ENCODE data around the gene DMKN. TPM values are rescaled to one million over a fixed set of nuclear protein-coding genes. Genes with fewer than 3 reads are reported as not detected.
"Not testable (repeated sequence)": the region's sequence is repeated elsewhere in the genome, so short reads cannot be mapped to it uniquely, and the experiment has no call there.

Gene DMKN
- total and polyA plus RNA-seq, 3 donors from 2014 or later = 5.8 to 24.0 (median 7.9) TPM

DNA sequence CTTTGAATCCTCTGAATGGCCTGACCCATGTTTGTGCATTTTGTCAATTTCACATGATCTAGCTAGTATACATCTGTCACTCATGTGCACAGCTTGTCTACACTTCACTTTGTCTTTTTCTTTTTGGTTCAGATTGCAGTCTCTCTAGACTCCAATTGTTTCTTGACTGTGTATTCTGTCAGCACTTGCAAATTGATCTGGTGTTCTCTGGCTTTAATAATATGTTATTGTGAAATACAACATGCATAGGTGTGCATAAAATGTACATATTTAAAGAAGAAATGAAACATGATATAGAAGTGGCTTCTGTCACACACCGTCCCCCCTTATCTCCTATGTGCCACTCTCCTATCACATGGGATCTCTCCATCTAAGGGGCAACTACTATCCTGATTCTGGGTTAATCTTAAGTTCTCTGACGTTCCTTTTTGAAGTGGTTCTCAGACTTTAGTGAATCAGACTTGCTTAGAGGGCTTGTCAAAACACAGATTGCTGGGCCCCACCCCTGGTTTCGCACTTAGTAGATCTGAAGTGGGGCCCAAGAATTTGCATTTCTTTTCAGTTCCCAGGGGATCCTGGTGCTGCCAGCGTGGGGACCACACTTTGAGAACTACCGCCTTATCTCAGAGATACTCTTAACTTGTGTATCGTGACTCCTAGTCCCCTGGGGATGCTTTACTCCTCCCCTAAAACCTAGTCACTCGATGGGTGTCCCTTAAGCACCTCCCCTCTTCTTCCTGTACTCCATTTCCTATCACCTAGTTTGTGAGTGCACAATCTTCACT, 29.0 kb downstream of the DMKN start:
- no peaks in the 10 kb centered on the region for H3K4me1 ChIP-seq
- WGBS, 2 donors = 76 to 81% methylated on average over 7 of the region's 7 CpGs
- no peak overlapping the region for H3K27ac ChIP-seq
- no peak for TF ChIP-seq POLR2A (IDR thresholded peaks at IDR 0.05)
- TF ChIP-seq, protein P1, sequence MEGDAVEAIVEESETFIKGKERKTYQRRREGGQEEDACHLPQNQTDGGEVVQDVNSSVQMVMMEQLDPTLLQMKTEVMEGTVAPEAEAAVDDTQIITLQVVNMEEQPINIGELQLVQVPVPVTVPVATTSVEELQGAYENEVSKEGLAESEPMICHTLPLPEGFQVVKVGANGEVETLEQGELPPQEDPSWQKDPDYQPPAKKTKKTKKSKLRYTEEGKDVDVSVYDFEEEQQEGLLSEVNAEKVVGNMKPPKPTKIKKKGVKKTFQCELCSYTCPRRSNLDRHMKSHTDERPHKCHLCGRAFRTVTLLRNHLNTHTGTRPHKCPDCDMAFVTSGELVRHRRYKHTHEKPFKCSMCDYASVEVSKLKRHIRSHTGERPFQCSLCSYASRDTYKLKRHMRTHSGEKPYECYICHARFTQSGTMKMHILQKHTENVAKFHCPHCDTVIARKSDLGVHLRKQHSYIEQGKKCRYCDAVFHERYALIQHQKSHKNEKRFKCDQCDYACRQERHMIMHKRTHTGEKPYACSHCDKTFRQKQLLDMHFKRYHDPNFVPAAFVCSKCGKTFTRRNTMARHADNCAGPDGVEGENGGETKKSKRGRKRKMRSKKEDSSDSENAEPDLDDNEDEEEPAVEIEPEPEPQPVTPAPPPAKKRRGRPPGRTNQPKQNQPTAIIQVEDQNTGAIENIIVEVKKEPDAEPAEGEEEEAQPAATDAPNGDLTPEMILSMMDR (IDR thresholded peaks at IDR 0.05) = no peak
- H3K4me3 ChIP-seq = no peak overlapping the region
- no peak for DNase-seq
- no peaks in the 10 kb centered on the region for H3K36me3 ChIP-seq (ENCODE audit: low read depth, missing control alignments)
- H3K27me3 ChIP-seq = no peaks in the 10 kb centered on the region
- intact Hi-C loops (cut with DNase I; ENCODE audit: low total_unique reads) = no loop called here
- H3K9me3 ChIP-seq = no peaks in the 10 kb centered on the region

DNA sequence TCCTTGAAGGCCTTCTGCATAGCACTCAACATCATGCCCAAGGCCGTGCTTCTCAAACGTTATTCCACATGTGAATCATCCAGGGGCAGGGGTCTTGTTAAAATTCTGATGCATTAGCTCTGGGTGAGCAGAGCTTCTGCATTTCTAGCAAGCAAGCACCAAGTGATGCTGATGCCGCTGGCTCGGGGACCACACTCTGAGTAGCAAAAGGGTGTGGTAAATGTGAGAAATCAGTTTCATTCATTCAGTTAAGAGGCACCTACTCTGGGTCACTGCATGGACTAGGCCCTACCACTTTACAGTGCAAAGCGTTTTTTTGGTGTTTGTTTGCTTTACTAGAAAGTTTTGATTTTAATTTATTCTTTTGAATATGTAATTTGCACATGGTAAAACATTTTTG, 30.4 kb downstream of the DMKN start:
- Histone ChIP-seq H3K36me3 (ENCODE audit: low read depth, missing control alignments) (no peaks in the 10 kb centered on the region), H3K27me3 (no peaks in the 10 kb centered on the region), H3K27ac (no peak overlapping the region), H3K4me1 (no peaks in the 10 kb centered on the region), H3K4me3 (no peak overlapping the region), H3K9me3 (no peaks in the 10 kb centered on the region)
- TF ChIP-seq, protein P1 (IDR thresholded peaks at IDR 0.05) = no peak
- no peak for TF ChIP-seq POLR2A (IDR thresholded peaks at IDR 0.05)
- intact Hi-C loops (cut with DNase I; ENCODE audit: low total_unique reads) = no loop called here
- 80 to 86% methylated on average over 5 of the region's 5 CpGs for WGBS, 2 donors
- no peak for DNase-seq

GRCh38 chr19:35478794-35479677, 34.4 kb downstream of the DMKN start:
- intact Hi-C loops (cut with DNase I; ENCODE audit: low total_unique reads) = no loop called here
- TF ChIP-seq, protein P1 (IDR thresholded peaks at IDR 0.05) = no peak
- no peak for TF ChIP-seq POLR2A (IDR thresholded peaks at IDR 0.05)

DNA sequence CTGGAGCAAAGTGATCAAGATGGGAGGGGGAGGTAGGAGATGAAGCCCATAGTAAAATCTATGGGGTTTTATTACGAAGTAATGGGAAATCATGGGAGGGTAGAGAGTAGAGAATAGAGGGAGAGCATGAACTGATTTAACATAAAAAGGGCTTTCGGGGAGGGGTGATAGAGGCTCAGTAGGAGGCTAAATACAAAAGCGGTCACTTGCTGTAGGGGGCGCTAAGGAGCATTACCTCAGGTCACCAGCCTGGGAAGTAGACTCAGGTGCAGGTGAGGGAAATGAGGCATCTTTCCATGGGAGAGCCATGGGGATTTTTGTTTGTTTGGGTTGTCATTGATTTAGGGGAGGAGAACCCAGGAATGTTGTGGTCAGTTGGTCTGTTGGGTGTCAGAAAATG, 37.3 kb downstream of the DMKN start:
- Histone ChIP-seq H3K27me3 (no peaks in the 10 kb centered on the region), H3K36me3 (ENCODE audit: low read depth, missing control alignments) (no peaks in the 10 kb centered on the region), H3K4me3 (no peak overlapping the region), H3K4me1 (no peaks in the 10 kb centered on the region), H3K27ac (no peak overlapping the region), H3K9me3 (no peaks in the 10 kb centered on the region)
- WGBS, 2 donors = 55 to 68% methylated on average over 4 of the region's 4 CpGs
- no peak for TF ChIP-seq POLR2A (IDR thresholded peaks at IDR 0.05)
- TF ChIP-seq, protein P1 (IDR thresholded peaks at IDR 0.05) = peak in 1 of 3 experiments; percentile 31
- intact Hi-C loops (cut with DNase I; ENCODE audit: low total_unique reads) = no loop called here
- DNase-seq = no peak

More at GRCh38 chr19:35478794-35479677, 34.4 kb downstream of the DMKN start:
- Histone ChIP-seq H3K27me3 (no peaks in the 10 kb centered on the region), H3K9me3 (no peaks in the 10 kb centered on the region), H3K27ac (no peak overlapping the region), H3K4me3 (no peak overlapping the region), H3K4me1 (no peaks in the 10 kb centered on the region), H3K36me3 (ENCODE audit: low read depth, missing control alignments) (no peaks in the 10 kb centered on the region)
- 82 to 87% methylated on average over 21 of the region's 21 CpGs for WGBS, 2 donors
- no peak for DNase-seq

GRCh38 chr19:35474594-35474993, 38.9 kb downstream of the DMKN start:
- H3K9me3 ChIP-seq; DNase-seq; H3K4me3 ChIP-seq; H3K27ac ChIP-seq; H3K27me3 ChIP-seq; H3K36me3 ChIP-seq (ENCODE audit: low read depth, missing control alignments); intact Hi-C loops (cut with DNase I; ENCODE audit: low total_unique reads); H3K4me1 ChIP-seq: not testable (repeated sequence)
- 95% methylated on average over 7 of the region's 7 CpGs for WGBS, 2 donors

Data from testis (tissue), 3 donors.